AG08396 (cell line): Measurements from ENCODE around the gene TLR9.
"Not testable (repeated sequence)": the region's sequence is repeated elsewhere in the genome, so short reads cannot be mapped to it uniquely, and the experiment has no call there.

Experiments used
- DNase-seq: peaks from one replicate; pipeline ENCODE4 v3.0.0; 2012; ENCODE audit warnings: low spot score, mixed read lengths

TLR9 gene

DNA sequence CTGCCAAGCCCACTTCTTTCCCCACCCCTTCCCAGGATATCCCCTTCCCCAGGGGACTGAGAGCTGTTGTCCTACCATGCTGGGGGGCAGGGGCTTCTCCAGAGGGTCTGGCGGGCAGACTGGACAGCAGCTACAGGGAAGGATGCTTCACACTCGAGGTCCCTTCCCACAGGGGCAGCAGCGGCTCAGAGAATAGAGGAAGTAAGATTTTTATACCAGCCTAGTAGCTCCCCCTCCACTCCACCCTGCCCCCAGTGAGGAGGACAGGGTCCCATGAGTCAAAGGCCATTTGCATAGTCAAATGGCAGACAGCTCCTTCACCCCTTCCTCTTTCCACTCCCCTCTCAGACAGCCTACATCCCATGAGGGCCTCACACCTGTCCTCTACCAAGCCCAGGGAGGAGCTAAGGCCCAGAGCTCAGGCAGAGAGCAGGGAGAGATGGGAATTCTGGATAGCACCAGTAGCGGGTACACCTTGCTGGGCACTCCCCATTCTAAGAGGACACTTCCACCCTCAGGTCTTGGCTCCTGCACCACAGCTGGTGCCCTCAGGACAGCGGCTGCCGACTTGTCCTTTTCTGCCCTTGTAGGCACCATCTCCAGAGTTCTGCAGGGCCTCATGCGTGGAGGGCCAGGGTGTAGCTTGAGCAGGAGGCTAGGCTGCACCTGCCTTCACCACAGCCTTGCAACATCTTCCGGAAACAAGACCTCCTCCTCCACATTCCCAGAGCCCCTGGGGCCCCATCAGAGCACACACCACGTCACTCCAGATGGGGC, at the start of gene TLR9:
Gene TLR9, minus strand, starts transcription at position 194 of the 777 bp plus-strand sequence. Its CDS starts 116 bp downstream, at position 78.
- DNase-seq: no peak

DNA sequence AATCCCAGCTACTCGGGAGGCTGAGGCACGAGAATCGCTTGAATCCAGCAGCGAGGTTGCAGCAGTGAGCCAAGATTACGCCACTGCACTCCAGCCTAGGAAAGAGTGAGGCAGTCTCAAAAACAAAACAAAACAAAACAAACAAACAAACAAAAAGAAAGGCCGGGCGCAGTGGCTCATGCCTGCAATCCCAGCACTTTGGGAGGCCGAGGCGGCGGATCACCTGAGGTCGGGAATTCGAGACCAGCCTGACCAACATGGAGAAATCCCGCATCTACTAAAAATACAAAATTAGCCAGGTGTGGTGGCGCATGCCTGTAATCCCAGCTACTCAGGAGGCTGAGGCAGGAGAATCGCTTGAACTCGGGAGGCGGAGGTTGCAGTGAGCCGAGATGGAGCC, 49.3 kb upstream of the TLR9 start:
- DNase-seq: not testable (repeated sequence)

GRCh38 chr3:52272831-52273230, 47.4 kb upstream of the TLR9 start:
- no peak for DNase-seq

GRCh38 chr3:52272172-52272571, 46.7 kb upstream of the TLR9 start:
- DNase-seq: not testable (repeated sequence)

GRCh38 chr3:52270252-52270754, 44.9 kb upstream of the TLR9 start:
- DNase-seq: no peak

DNA sequence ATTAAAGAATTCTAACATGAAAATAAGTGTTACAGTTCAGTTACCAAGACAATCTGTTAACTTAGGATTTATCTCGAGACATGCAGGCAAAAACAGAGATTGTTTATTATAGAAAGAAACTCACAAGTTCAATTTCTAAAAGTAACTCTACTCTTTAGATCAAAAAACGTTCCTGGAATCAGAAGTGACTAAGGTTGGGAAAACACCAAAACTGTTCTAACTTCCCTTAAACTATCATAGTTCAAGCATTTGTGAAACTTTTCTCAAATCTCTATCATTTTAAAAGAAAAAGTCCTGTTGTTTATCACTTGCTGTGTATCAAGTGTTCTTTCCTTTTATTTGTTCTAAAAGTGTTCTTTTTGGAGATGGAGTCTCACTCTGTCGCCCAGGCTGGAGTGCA, 44.3 kb upstream of the TLR9 start:
- DNase-seq: no peak

- DNase-seq: no peak
Measured at GRCh38 chr3:52268036-52268435, 42.6 kb upstream of the TLR9 start.

DNA sequence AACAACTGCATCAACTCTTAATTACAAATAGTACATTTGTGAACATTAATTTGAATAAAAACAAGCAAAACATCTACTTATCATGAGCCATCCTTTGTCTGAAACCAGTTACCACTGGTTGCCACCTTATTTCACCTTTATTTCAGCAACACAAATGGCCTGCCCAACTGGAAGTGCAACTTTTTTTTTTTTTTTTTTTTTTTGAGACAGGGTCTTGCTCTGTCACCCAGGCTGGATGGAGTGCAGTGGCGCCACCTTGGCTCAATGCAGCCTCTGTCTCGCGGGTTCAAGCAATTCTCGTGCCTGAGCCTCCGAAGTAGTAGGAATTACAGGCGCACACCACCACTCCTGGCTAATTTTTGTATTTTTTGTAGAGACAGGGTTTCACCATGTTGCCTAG, 39.9 kb upstream of the TLR9 start:
- no peak for DNase-seq

DNA sequence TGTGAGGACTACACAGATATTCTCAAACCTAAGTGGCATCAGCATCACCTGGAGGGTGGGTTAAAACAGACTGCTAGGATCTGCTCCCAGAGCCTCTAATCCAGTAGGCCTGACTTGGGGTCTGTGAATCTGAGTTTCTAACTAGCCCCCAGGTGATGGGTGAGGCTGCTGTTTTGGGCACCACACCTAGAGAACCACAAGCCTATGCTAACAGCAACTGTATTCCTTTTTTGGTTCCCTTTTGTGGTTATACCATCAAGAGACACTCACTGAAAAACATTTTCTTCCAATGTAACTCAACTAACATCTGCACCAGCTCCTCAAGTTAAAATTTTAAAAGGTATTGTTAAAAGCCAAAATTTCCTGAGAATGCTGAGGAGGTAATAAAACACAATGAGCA, 37.0 kb upstream of the TLR9 start:
- no peak for DNase-seq

DNA sequence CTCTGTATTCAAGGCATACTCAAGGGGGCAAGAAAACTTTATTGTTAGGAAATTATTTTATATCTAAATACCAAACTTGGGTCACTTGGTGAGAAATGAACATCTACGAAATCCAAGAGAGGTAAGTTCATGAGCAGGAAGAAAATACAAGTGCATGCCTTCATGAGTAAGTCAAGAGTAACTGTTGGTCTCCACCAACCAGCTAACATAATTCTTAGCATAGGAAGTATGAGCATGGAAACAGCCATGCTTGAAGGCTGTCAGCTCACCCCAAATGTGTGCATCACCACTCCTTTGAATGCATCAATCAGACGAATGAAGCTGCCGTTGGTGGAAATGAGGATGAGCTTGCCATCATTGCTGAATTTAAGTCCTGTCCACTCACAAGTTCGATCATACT, 34.0 kb upstream of the TLR9 start:
- DNase-seq: no peak

GRCh38 chr3:52259035-52259434, 33.6 kb upstream of the TLR9 start:
- no peak for DNase-seq

GRCh38 chr3:52257911-52258310, 32.5 kb upstream of the TLR9 start:
- DNase-seq: no peak

DNA sequence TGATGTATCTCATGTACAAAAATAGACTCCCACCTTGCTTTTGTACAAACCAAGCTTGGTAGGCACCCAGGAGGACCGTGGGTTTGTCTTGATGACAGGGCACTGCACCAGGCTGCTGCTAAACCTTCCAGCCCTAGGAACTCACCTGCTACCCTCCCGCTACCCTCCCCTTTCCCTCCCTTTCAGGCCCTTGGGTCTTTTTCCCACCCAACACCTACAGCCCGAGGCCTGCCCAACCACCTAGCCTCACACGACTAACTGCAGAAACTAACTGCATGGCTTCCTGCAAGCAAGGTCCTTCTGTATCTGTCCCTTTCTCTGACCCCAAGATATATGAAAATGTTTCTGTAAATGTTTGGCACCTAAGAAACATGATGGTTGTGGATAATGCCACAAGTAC, 31.2 kb upstream of the TLR9 start:
- DNase-seq: no peak

DNA sequence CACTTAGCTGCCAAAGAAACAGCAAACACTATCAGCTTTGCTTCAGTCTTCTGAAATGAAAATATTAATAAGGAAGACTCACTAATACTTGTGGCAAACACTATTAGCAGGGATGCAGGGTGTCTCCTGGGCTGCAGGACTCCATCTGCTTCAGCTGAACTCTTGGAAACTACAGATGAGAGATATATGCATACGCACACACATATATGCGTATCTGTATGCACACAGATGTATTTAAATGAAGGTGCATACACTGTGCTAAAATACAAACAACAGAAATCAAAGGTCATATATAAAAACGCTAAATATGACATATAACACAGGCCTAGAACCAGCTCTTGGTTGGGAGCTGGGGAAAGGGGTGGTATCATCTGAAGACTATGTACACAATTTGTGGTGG, 30.7 kb upstream of the TLR9 start:
- no peak for DNase-seq

DNA sequence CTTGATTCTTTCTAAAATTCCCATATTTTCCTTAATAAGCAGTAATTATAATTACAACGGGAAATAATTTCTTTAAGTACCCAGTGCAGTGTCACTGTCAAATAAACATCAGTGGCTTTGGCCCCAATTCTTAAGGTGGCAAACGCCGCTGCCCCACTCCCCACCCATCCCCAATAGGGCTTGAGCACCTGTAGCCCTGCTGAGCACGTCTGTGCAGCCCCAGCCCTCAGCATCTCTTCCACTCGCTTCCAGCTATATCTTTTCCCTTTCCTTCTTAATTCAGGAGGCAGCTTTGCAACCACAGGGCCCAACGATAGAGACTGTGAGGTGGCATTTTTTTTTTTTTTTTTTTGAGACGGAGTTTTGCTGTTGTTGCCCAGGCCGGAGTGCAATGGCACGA, 29.2 kb upstream of the TLR9 start:
- no peak for DNase-seq

DNA sequence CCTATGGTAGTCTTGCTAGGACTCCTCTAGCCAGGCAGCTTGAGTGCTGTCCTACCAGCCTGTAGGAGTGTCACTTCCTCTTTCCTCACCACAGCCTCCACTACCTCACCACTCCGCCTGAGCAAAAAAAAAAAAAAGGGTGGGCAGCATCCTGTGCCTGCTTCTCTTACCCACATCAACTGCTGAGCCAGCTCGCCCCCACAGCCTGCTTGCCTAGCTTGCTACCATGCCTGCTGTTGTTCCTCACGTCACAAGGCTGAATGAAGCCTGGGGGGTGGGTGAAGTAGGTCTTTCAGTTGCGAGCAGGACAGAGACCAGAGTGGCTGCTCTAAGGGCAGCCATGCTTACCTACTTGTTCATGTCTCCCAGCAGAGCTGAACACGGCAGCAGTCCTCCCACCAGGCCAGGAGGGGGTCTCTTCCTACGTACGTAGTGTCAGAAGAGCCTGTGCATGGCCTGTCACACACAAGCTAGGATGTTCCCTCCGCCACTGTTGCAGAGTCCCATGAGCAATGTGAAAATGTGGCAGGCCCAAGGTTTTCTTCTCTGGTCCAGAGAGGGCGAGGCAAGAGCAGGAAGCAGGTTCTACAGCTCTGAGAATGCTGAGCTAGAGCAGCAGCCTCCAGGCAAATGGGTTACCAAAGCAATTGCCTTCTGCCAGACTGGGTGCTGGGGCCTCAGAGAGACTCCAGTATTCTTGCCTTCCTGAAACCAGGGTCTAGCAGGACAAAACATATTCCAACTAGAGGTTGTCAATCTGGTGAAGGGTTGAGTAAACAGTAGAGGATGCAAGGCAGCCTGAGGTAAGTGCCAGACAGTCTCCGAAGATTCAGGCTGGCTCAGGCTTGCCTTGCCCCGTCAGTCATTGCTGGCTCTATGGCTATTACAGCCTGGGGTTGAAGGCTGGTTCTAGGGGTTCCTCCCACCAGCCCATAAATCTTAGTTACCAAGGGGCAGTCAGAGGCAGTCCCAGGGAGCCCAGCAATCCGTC, 28.2 kb upstream of the TLR9 start:
- no peak for DNase-seq

DNA sequence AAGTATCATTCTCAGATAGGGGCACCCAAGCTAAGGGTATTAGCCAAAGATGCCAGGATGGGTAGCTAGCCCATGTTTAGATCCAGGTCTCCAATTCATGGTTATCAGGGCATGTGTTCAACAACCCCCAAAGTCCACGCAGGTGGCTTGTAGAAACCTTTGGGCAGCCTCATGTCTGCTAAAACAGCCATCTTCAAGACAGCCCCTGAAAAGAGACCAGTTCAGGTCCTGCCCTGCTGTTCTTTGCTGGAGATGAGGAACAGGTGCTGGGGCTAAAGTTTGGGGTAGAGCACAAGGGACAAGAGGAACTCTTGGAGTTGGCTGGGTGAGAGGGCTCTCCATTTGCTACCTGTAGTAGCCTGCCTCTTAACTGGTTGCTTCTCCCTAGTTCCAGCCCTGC, 24.7 kb upstream of the TLR9 start:
- no peak for DNase-seq

DNA sequence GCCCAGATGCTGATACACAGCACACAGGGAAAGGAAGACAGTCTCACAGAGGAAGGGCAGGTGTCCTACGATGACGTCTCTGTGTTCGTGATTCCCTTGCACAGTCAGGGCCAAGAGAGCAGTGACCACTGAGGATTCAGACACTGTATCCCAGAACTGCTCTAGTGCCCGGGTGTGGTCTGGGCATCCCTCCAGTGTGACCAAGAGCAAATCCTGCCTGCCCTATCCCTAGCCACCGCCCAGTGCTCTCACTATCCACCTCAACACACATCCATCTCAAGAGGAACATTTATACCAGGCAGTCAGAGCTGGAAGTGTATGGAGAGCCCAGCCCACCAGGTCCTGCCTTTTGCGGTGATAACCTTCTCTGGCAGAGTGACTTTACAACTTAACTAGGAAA, 24.2 kb upstream of the TLR9 start:
- DNase-seq: no peak

GRCh38 chr3:52248816-52249547, 23.5 kb upstream of the TLR9 start:
- DNase-seq: no peak

DNA sequence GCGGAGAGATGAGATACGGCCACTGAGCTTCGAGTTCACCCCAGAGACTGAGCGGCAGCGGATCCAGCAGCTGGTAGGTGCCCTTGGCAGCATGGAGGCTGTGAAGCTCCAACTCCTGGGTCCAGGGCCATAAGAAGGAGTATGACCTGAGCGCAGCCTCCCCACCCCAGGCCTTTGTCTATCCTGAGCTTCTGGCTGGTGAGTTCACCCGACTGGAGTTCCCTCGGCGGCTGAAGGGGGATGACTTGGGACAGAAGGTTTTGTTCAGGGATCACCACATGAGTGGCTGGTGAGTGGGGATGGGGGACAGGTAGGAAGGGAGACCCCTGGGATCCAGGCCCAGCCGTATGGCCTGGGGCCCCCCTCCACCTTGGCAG, 22.7 kb upstream of the TLR9 start:
- DNase-seq: no peak

DNA sequence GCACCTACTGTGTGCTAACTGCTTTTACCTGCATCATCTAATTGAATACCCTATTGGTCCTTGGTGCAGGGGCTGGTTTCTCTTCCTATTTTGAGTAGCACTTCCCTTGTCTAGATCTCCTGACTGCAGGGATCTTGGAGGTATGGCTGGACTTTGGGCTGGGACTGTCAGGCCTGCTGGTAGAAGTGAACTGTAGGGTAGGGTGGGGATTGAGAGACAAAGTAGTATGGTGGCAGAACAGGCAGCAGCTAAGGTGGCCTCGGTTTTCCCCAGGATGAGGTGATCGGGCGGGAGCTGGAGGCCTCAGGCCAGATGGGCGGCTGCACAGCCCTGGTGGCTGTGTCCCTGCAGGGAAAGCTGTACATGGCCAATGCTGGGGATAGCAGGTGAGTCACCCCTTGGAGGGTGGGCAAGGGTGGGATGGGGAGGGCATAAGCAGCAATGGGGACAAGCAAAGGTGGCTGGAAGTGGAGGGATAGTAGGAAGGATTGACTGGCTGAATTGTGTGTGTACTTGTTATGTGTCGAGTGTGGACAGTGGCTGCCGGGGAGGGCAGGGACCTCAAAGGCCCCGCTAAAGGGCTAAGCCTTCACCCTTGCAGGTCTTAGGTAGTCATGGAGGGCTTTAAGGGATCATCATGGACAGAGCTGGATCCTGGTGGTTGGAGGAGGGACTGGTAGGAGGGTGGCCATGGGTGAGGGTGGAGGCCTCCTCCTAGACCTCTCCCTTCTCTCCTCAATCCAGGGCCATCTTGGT, 22.1 kb upstream of the TLR9 start:
- DNase-seq: no peak
